GM06990 (cell line): ENCODE results near the gene ZNF565.
"Not testable (repeated sequence)": the region's sequence is repeated elsewhere in the genome, so short reads cannot be mapped to it uniquely, and the experiment has no call there.

Experiments
- DNase-seq: peaks from one replicate; pipeline ENCODE4 v3.0.0-alpha.2; 2011; ENCODE audit not compliant: insufficient read length; ENCODE audit errors: extremely low read depth
- H3K27me3 ChIP-seq: replicated peaks from 2 replicates; pipeline ENCODE4 v1.6.0; 2011; ENCODE audit warnings: low read length; ENCODE audit not compliant: control insufficient read depth, insufficient read depth
- H3K36me3 ChIP-seq: 2 replicates; pipeline ENCODE4 v1.5.1; 2011; ENCODE audit warnings: low read length; ENCODE audit not compliant: control insufficient read depth, insufficient read depth
- H3K4me3 ChIP-seq: replicated peaks from 2 replicates; pipeline ENCODE4 v1.5.1; 2011; ENCODE audit warnings: low read depth, mild to moderate bottlenecking, control low read depth, low read length
- CTCF ChIP-seq: IDR thresholded peaks from 2 replicates; pipeline ENCODE4 v1.5.1; 2011; ENCODE audit warnings: low read length, control low read depth, mild to moderate bottlenecking, inconsistent platforms; ENCODE audit not compliant: insufficient read depth, poor library complexity, severe bottlenecking

Gene ZNF565

GRCh38 chr19:36183245-36183628 is 31.2 kb downstream of the ZNF565 start:
- no peak for DNase-seq
- TF ChIP-seq CTCF: no peak
- Histone ChIP-seq H3K27me3 (no peaks in the 10 kb centered on the region), H3K36me3 (no peaks in the 10 kb centered on the region), H3K4me3 (no peak overlapping the region)

- Histone ChIP-seq H3K27me3 (no peaks in the 10 kb centered on the region), H3K36me3 (no peaks in the 10 kb centered on the region), H3K4me3 (no peak overlapping the region)
- no peak for DNase-seq
- no peak for TF ChIP-seq CTCF
These were observed 31.7 kb downstream of the ZNF565 start for GRCh38 chr19:36182612-36183244.

GRCh38 chr19:36179077-36179476 is 35.4 kb downstream of the ZNF565 start:
- not testable (repeated sequence) for DNase-seq, H3K4me3 ChIP-seq, H3K27me3 ChIP-seq, H3K36me3 ChIP-seq

- not testable (repeated sequence) for H3K4me3 ChIP-seq, H3K36me3 ChIP-seq, H3K27me3 ChIP-seq, DNase-seq
These were observed 40.6 kb downstream of the ZNF565 start for GRCh38 chr19:36173846-36174245.

- H3K27me3 ChIP-seq: no peaks in the 10 kb centered on the region
- DNase-seq: no peak
- no peak for TF ChIP-seq CTCF
- H3K4me3 ChIP-seq: no peak overlapping the region
- no peaks in the 10 kb centered on the region for H3K36me3 ChIP-seq
These were observed 41.6 kb downstream of the ZNF565 start for GRCh38 chr19:36172852-36173251.

GRCh38 chr19:36169084-36169760 is 45.2 kb downstream of the ZNF565 start:
- Histone ChIP-seq H3K36me3 (no peaks in the 10 kb centered on the region), H3K4me3 (no peak overlapping the region), H3K27me3 (no peaks in the 10 kb centered on the region)
- DNase-seq: no peak
- no peak for TF ChIP-seq CTCF

GRCh38 chr19:36163813-36164212 is 50.7 kb downstream of the ZNF565 start:
- Histone ChIP-seq H3K36me3 (no peaks in the 10 kb centered on the region), H3K27me3 (no peaks in the 10 kb centered on the region), H3K4me3 (no peak overlapping the region)
- no peak for DNase-seq
- TF ChIP-seq CTCF: no peak
